Neural cell (in vitro differentiated cells): ENCODE results near the gene HBQ1. TPM values are rescaled to one million over a fixed set of nuclear protein-coding genes. Genes with fewer than 3 reads are reported as not detected.

ENCODE experiments used
- H2AFZ ChIP-seq: fragments of 200-600, 300-800 bp; sonication (generic), shearing (Covaris generic); 2 replicates; pipeline ENCODE4 v1.6.0; 2014; ENCODE audit warnings: low read depth, mild to moderate bottlenecking, antibody characterized with exemption, low read length, moderate library complexity
- H3F3A ChIP-seq: fragments of 200-600 bp; shearing (Covaris generic); 2 replicates; pipeline ENCODE4 v1.6.1; 2016; ENCODE audit warnings: mild to moderate bottlenecking, moderate library complexity, mixed read lengths, antibody characterized with exemption, low read length; ENCODE audit not compliant: insufficient read depth, poor library complexity, severe bottlenecking
- H3K27ac ChIP-seq: fragments of 200-600, 300-800 bp; sonication (generic), shearing (Covaris generic); 2 replicates; pipeline ENCODE4 v1.5.1; 2014; ENCODE audit warnings: mild to moderate bottlenecking, low read length, moderate library complexity
- H3K27me3 ChIP-seq: fragments of 300-800, 200-600 bp; sonication (generic), shearing (Covaris generic); 2 replicates; pipeline ENCODE4 v1.6.0; 2014; ENCODE audit warnings: mild to moderate bottlenecking, low read depth, low read length, moderate library complexity; ENCODE audit not compliant: insufficient read depth
- H3K36me3 ChIP-seq: fragments of 300-800, 200-600 bp; sonication (generic), shearing (Covaris generic); 2 replicates; pipeline ENCODE4 v1.5.1; 2014; ENCODE audit warnings: mild to moderate bottlenecking, antibody characterized with exemption, low read length, moderate library complexity; ENCODE audit not compliant: insufficient read depth
- H3K4me2 ChIP-seq: fragments of 300-800, 200-600 bp; sonication (generic), shearing (Covaris generic); 2 replicates; pipeline ENCODE4 v1.6.0; 2014; ENCODE audit warnings: mild to moderate bottlenecking, low read length
- H3K4me3 ChIP-seq: fragments of 300-800, 200-600 bp; sonication (generic), shearing (Covaris generic); 2 replicates; pipeline ENCODE4 v1.5.1; 2014; ENCODE audit warnings: mild to moderate bottlenecking, low read length, moderate library complexity
- H3K79me2 ChIP-seq: fragments of 200-600 bp; shearing (Covaris generic); replicated peaks from 2 replicates; pipeline ENCODE4 v1.6.0; 2014; ENCODE audit warnings: mild to moderate bottlenecking, low read length, moderate library complexity; ENCODE audit not compliant: insufficient read depth
- H3K9ac ChIP-seq: fragments of 300-800, 200-600 bp; sonication (generic), shearing (Covaris generic); 2 replicates; pipeline ENCODE4 v1.6.1; 2016; ENCODE audit warnings: mild to moderate bottlenecking, low read length, mixed read lengths
- H3K9me2 ChIP-seq: fragments of 200-600 bp; shearing (Covaris generic); 2 replicates; pipeline ENCODE4 v1.6.1; 2016; ENCODE audit warnings: mild to moderate bottlenecking, low read length, mixed read lengths; ENCODE audit not compliant: insufficient read depth
- H3K9me3 ChIP-seq: fragments of 200-600, 300-800 bp; sonication (generic), shearing (Covaris generic); 2 replicates; pipeline ENCODE4 v1.6.1; 2016; ENCODE audit warnings: mild to moderate bottlenecking, mixed run types, low read length, moderate library complexity, mixed read lengths
- H4K20me1 ChIP-seq: fragments of 200-600 bp; shearing (Covaris generic); 2 replicates; pipeline ENCODE4 v1.6.1; 2016; ENCODE audit warnings: mild to moderate bottlenecking, mixed run types; ENCODE audit not compliant: insufficient read depth
- CTCF ChIP-seq: fragments of 450-650 bp; IDR thresholded peaks from 2 replicates; pipeline ENCODE4 v1.5.1; 2014; ENCODE audit warnings: antibody characterized with exemption, mild to moderate bottlenecking, moderate library complexity; ENCODE audit not compliant: poor library complexity, severe bottlenecking
- EP300 ChIP-seq: fragments of 450-650 bp; conservative IDR thresholded peaks from 2 replicates; pipeline ENCODE4 v1.6.1; 2014; ENCODE audit warnings: antibody characterized with exemption, mild to moderate bottlenecking, moderate library complexity; ENCODE audit not compliant: poor library complexity, severe bottlenecking
- EZH2 ChIP-seq: fragments of 200-600, 300-800 bp; shearing (Covaris generic), sonication (generic); IDR thresholded peaks from 2 replicates; pipeline ENCODE4 v1.6.1; 2014; ENCODE audit warnings: antibody characterized with exemption, low read length, borderline replicate concordance, mild to moderate bottlenecking; ENCODE audit not compliant: insufficient read depth, poor library complexity, severe bottlenecking
- MXI1 ChIP-seq: fragments of 450-650 bp; conservative IDR thresholded peaks from 2 replicates; pipeline ENCODE4 v1.6.1; 2014; ENCODE audit warnings: antibody characterized with exemption, mild to moderate bottlenecking; ENCODE audit not compliant: poor library complexity, severe bottlenecking
- POLR2AphosphoS5 ChIP-seq: IDR thresholded peaks from 2 replicates; pipeline ENCODE4 v1.6.1; 2012
- RAD21 ChIP-seq: fragments of 450-650 bp; conservative IDR thresholded peaks from 2 replicates; pipeline ENCODE4 v1.6.1; 2014; ENCODE audit warnings: antibody characterized with exemption, mild to moderate bottlenecking, moderate library complexity
- REST ChIP-seq: IDR thresholded peaks from 2 replicates; pipeline ENCODE4 v1.6.1; 2012; ENCODE audit warnings: borderline replicate concordance
- SMC3 ChIP-seq: fragments of 450-650 bp; conservative IDR thresholded peaks from 2 replicates; pipeline ENCODE4 v1.6.1; 2014; ENCODE audit warnings: antibody characterized with exemption, mild to moderate bottlenecking, moderate library complexity; ENCODE audit not compliant: poor library complexity
- TAF1 ChIP-seq: IDR thresholded peaks from 2 replicates; pipeline ENCODE4 v1.6.1; 2012; ENCODE audit warnings: low read depth
- polyA plus RNA-seq: library from polyadenylated mRNA; depleted of rRNA; stranded (reverse); fragments of >200 nt; gene quantifications from 2 replicates; pipeline ENCODE4 v1.2.3, GENCODE V29; 2014

Gene HBQ1
- polyA plus RNA-seq, 1 donor from 2014 or later: 4.5 TPM

GRCh38 chr16:146646-147045 lies 33.6 kb upstream of the HBQ1 start:
- TF ChIP-seq POLR2AphosphoS5 (no peak), REST (no peak), CTCF (no peak), EP300 (no peak), EZH2 (no peak), RAD21 (no peak), TAF1 (no peak), MXI1 (no peak), SMC3 (no peak)
- H3K27me3 ChIP-seq: no peaks in the 10 kb centered on the region
- no peak overlapping the region for H3K27ac ChIP-seq
- no peak overlapping the region for H3K4me2 ChIP-seq
- no peaks in the 10 kb centered on the region for H3K9me3 ChIP-seq
- no peak overlapping the region for H3K9ac ChIP-seq
- no peaks in the 10 kb centered on the region for H3K36me3 ChIP-seq
- no peak overlapping the region for H2AFZ ChIP-seq
- H3F3A ChIP-seq: no peaks in the 10 kb centered on the region
- no peaks in the 10 kb centered on the region for H4K20me1 ChIP-seq
- H3K9me2 ChIP-seq: no peaks in the 10 kb centered on the region
- H3K4me3 ChIP-seq: no peak overlapping the region
- no peaks in the 10 kb centered on the region for H3K79me2 ChIP-seq

GRCh38 chr16:149024-149660 lies 31.1 kb upstream of the HBQ1 start:
- H3K9me2 ChIP-seq: no peaks in the 10 kb centered on the region
- H3K79me2 ChIP-seq: no peaks in the 10 kb centered on the region
- no peak overlapping the region for H2AFZ ChIP-seq
- no peaks in the 10 kb centered on the region for H3F3A ChIP-seq
- H4K20me1 ChIP-seq: no peaks in the 10 kb centered on the region
- H3K4me3 ChIP-seq: no peak overlapping the region
- no peak overlapping the region for H3K27ac ChIP-seq
- H3K4me2 ChIP-seq: no peak overlapping the region
- no peaks in the 10 kb centered on the region for H3K9me3 ChIP-seq
- H3K9ac ChIP-seq: no peak overlapping the region
- no peaks in the 10 kb centered on the region for H3K36me3 ChIP-seq
- peaks cover 6% of the 10 kb centered on the region for H3K27me3 ChIP-seq
- TF ChIP-seq SMC3: no peak
- no peak for TF ChIP-seq CTCF
- no peak for TF ChIP-seq POLR2AphosphoS5
- TF ChIP-seq EP300: no peak
- TF ChIP-seq RAD21: no peak
- TF ChIP-seq TAF1: no peak
- no peak for TF ChIP-seq REST
- no peak for TF ChIP-seq EZH2
- TF ChIP-seq MXI1: no peak
